Tibial nerve (tissue), 4 donors: ENCODE results near the gene GMEB1. TPM values are rescaled to one million over a fixed set of nuclear protein-coding genes. Genes with fewer than 3 reads are reported as not detected.
"Not testable (repeated sequence)": the region's sequence is repeated elsewhere in the genome, so short reads cannot be mapped to it uniquely, and the experiment has no call there.

ENCODE experiments used
- DNase-seq, 2 donors: peaks; one replicate each; pipeline ENCODE4 v3.0.0-alpha.2; 2019; ENCODE audit warnings: low spot score in 2 of 2
- H3K27ac ChIP-seq, 4 donors: fragments of 200-600 bp; sonication (generic) in 3 of 4; one replicate each; pipeline ENCODE4 v1.5.1; 2017 to 2019; ENCODE audit warnings: mild to moderate bottlenecking in 1 of 4
- H3K27me3 ChIP-seq, 2 donors: fragments of 200-600 bp; sonication (generic) in 1 of 2; one replicate each; pipeline versions ENCODE4 v1.5.1 to v1.6.0; 2017 to 2019
- H3K36me3 ChIP-seq, 3 donors: fragments of 200-600 bp; sonication (generic); one replicate each; pipeline ENCODE4 v1.5.1; 2018 to 2019
- H3K4me1 ChIP-seq, 4 donors: fragments of 200-600 bp; sonication (generic) in 3 of 4; one replicate each; pipeline ENCODE4 v1.5.1; 2017 to 2019
- H3K4me3 ChIP-seq, 4 donors: fragments of 200-600 bp; sonication (generic) in 3 of 4; one replicate each; pipeline ENCODE4 v1.5.1; 2017 to 2019; ENCODE audit warnings: mild to moderate bottlenecking in 1 of 4, moderate library complexity in 1 of 4
- H3K9me3 ChIP-seq, 4 donors: fragments of 200-600 bp; sonication (generic) in 3 of 4; one replicate each; pipeline ENCODE4 v1.5.1; 2017 to 2019
- CTCF ChIP-seq, 5 experiments: fragments of 200-600 bp in 3 of 5; fragments of 450-650 bp in 2 of 5; sonication (generic) in 3 of 5; IDR thresholded peaks; one replicate each; pipeline ENCODE4 v1.5.1; 2016 to 2019; ENCODE audit warnings: antibody characterized with exemption in 5 of 5, mild to moderate bottlenecking in 3 of 5, moderate library complexity in 2 of 5
- EP300 ChIP-seq, 2 donors: sonication (generic); formaldehyde crosslinking; IDR thresholded peaks; one replicate each; pipeline ENCODE4 v1.6.1; 2017; ENCODE audit warnings: antibody characterized with exemption in 2 of 2, mild to moderate bottlenecking in 1 of 2
- POLR2A ChIP-seq, 2 donors: fragments of 450-650 bp; IDR thresholded peaks; one replicate each; pipeline ENCODE4 v1.6.1; 2017; ENCODE audit warnings: antibody characterized with exemption in 2 of 2, mild to moderate bottlenecking in 2 of 2, moderate library complexity in 2 of 2
- WGBS, 2 donors: methylation state at CpG; one replicate each; pipeline ENCODE4 v1.1.5; 2018; 5-methylcytosine and 5-hydroxymethylcytosine counted together
- total RNA-seq, 4 donors: library from RNA; depleted of rRNA; stranded (reverse); fragments of >200 nt; gene quantifications; one replicate each; pipeline ENCODE4 v1.1.0, GENCODE V29; 2016

The GMEB1 gene
- total RNA-seq, 4 donors from 2014 or later, result 7.1 to 16.2 (median 11.0) TPM

- Histone ChIP-seq H3K27ac (no peak overlapping the region), H3K4me3 (no peak overlapping the region), H3K4me1 (peaks cover 0 to 3% (median 0%) of the 10 kb centered on the region in 4 donors), H3K27me3 (no peaks in the 10 kb centered on the region), H3K36me3 (no peaks in the 10 kb centered on the region), H3K9me3 (no peaks in the 10 kb centered on the region)
- no peak for DNase-seq
- TF ChIP-seq CTCF (IDR thresholded peaks at IDR 0.05), result no peak
- no peak for TF ChIP-seq EP300 (IDR thresholded peaks at IDR 0.05)
- TF ChIP-seq POLR2A (IDR thresholded peaks at IDR 0.05), result no peak
These were observed 7.3 kb downstream of the GMEB1 start for GRCh38 chr1:28675924-28676257.

GRCh38 chr1:28680151-28680550 is 11.6 kb downstream of the GMEB1 start:
- no peak for DNase-seq
- 93 to 100% methylated on average over 4 of the region's 4 CpGs for WGBS, 2 donors

GRCh38 chr1:28682840-28683239 is 14.3 kb downstream of the GMEB1 start:
- Histone ChIP-seq H3K27ac (no peak overlapping the region), H3K4me3 (no peak overlapping the region), H3K27me3 (no peaks in the 10 kb centered on the region), H3K4me1 (no peaks in the 10 kb centered on the region), H3K9me3 (no peaks in the 10 kb centered on the region), H3K36me3 (peaks cover 0 to 46% (median 2%) of the 10 kb centered on the region in 3 donors)
- DNase-seq, result no peak
- no peak for TF ChIP-seq POLR2A (IDR thresholded peaks at IDR 0.05)
- TF ChIP-seq CTCF (IDR thresholded peaks at IDR 0.05), result no peak
- no peak for TF ChIP-seq EP300 (IDR thresholded peaks at IDR 0.05)
- WGBS, 2 donors, result 92 to 93% methylated on average over 6 of the region's 6 CpGs

More at GRCh38 chr1:28680151-28680550, 11.6 kb downstream of the GMEB1 start:
- Histone ChIP-seq H3K36me3 (peaks cover 0 to 34% (median 2%) of the 10 kb centered on the region in 3 donors), H3K4me3 (no peak overlapping the region), H3K27me3 (no peaks in the 10 kb centered on the region), H3K9me3 (no peaks in the 10 kb centered on the region), H3K27ac (no peak overlapping the region), H3K4me1 (no peaks in the 10 kb centered on the region)
- no peak for TF ChIP-seq EP300 (IDR thresholded peaks at IDR 0.05)
- no peak for TF ChIP-seq POLR2A (IDR thresholded peaks at IDR 0.05)
- TF ChIP-seq CTCF (IDR thresholded peaks at IDR 0.05), result no peak

GRCh38 chr1:28684937-28685336 is 16.4 kb downstream of the GMEB1 start:
- WGBS, 2 donors, result 87 to 88% methylated on average over 4 of the region's 4 CpGs
- TF ChIP-seq CTCF (IDR thresholded peaks at IDR 0.05) (no peak), EP300 (IDR thresholded peaks at IDR 0.05) (no peak), POLR2A (IDR thresholded peaks at IDR 0.05) (no peak)
- no peaks in the 10 kb centered on the region for H3K27me3 ChIP-seq
- H3K4me1 ChIP-seq, result no peaks in the 10 kb centered on the region
- no peak for DNase-seq
- no peak overlapping the region for H3K27ac ChIP-seq
- H3K36me3 ChIP-seq, result peaks cover 0 to 56% (median 2%) of the 10 kb centered on the region in 3 donors
- no peaks in the 10 kb centered on the region for H3K9me3 ChIP-seq
- H3K4me3 ChIP-seq, result no peak overlapping the region

GRCh38 chr1:28691627-28692026 is 23.0 kb downstream of the GMEB1 start:
- not testable (repeated sequence) for H3K9me3 ChIP-seq, DNase-seq, H3K27me3 ChIP-seq, H3K27ac ChIP-seq, H3K4me3 ChIP-seq, H3K4me1 ChIP-seq
- 79 to 90% methylated on average over 1 of the region's 1 CpG for WGBS, 2 donors
- peaks cover 0 to 60% (median 0%) of the 10 kb centered on the region in 3 donors for H3K36me3 ChIP-seq

- H3K27ac ChIP-seq, result no peak overlapping the region
- H3K36me3 ChIP-seq, result peaks cover 0 to 98% (median 16%) of the 10 kb centered on the region in 3 donors
- H3K9me3 ChIP-seq, result no peaks in the 10 kb centered on the region
- H3K4me3 ChIP-seq, result no peak overlapping the region
- H3K27me3 ChIP-seq, result no peaks in the 10 kb centered on the region
- TF ChIP-seq CTCF (IDR thresholded peaks at IDR 0.05) (no peak), EP300 (IDR thresholded peaks at IDR 0.05) (no peak), POLR2A (IDR thresholded peaks at IDR 0.05) (no peak)
- WGBS, 2 donors, result 92 to 93% methylated on average over 3 of the region's 3 CpGs
- no peak for DNase-seq
- H3K4me1 ChIP-seq, result no peaks in the 10 kb centered on the region
These were observed 35.0 kb downstream of the GMEB1 start for GRCh38 chr1:28703629-28704028.
